Heart left ventricle (tissue), 16 donors: ENCODE data around the gene LRRN3. TPM values are rescaled to one million over a fixed set of nuclear protein-coding genes. Genes with fewer than 3 reads are reported as not detected.

Experiments used
- ATAC-seq, 4 donors: fragments of 200-7000 bp; cut with Tn5 transposase; one replicate each; pipeline ENCODE4 v1.9.1; 2020 to 2022; ENCODE audit warnings: moderate library complexity in 4 of 4, mild to moderate bottlenecking in 3 of 4, moderate number of reproducible peaks in 1 of 4
- DNase-seq, 5 donors: peaks; one replicate each; pipeline ENCODE4 v3.0.0-alpha.2; 2020
- H3K27ac ChIP-seq, 12 donors: fragments of 200-600 bp; sonication (generic) in 4 of 12; one replicate each; pipeline versions ENCODE4 v1.5.0 to v1.8.0; 2016 to 2022; ENCODE audit warnings: mild to moderate bottlenecking in 2 of 12
- H3K27me3 ChIP-seq, 9 donors: fragments of 200-600 bp; sonication (generic) in 2 of 9; one replicate each; pipeline versions ENCODE4 v1.5.1 to v1.8.0; 2016 to 2022; ENCODE audit warnings: mild to moderate bottlenecking in 3 of 9
- H3K36me3 ChIP-seq, 9 donors: fragments of 200-600 bp; sonication (generic) in 2 of 9; one replicate each; pipeline versions ENCODE4 v1.5.0 to v1.8.0; 2018 to 2022; ENCODE audit warnings: mild to moderate bottlenecking in 2 of 9
- H3K4me1 ChIP-seq, 12 donors: fragments of 200-600 bp; sonication (generic) in 4 of 12; one replicate each; pipeline versions ENCODE4 v1.5.0 to v1.8.0; 2016 to 2022; ENCODE audit warnings: mild to moderate bottlenecking in 3 of 12
- H3K4me3 ChIP-seq, 12 donors: fragments of 200-600 bp; sonication (generic) in 4 of 12; one replicate each; pipeline versions ENCODE4 v1.5.0 to v1.8.0; 2017 to 2022; ENCODE audit warnings: mild to moderate bottlenecking in 9 of 12, moderate library complexity in 4 of 12
- H3K9me3 ChIP-seq, 12 donors: fragments of 200-600 bp; sonication (generic) in 4 of 12; one replicate each; pipeline versions ENCODE4 v1.5.0 to v1.8.0; 2016 to 2022; ENCODE audit warnings: mild to moderate bottlenecking in 1 of 12
- CTCF ChIP-seq, 12 donors: fragments of 200-600 bp; sonication (generic) in 4 of 12; IDR thresholded peaks; one replicate each; pipeline versions ENCODE4 v1.5.0 to v1.8.0; 2018 to 2022; ENCODE audit warnings: antibody characterized with exemption in 12 of 12, mild to moderate bottlenecking in 5 of 12
- POLR2A ChIP-seq, 2 donors: fragments of 450-650 bp; IDR thresholded peaks; one replicate each; pipeline ENCODE4 v1.6.1; 2017; ENCODE audit warnings: antibody characterized with exemption in 2 of 2, mild to moderate bottlenecking in 2 of 2, moderate library complexity in 2 of 2
- WGBS, 4 donors: extraction: QIAGEN DNeasy Blood & Tissue Kit in 2 of 4; methylation state at CpG; one replicate each; pipeline versions ENCODE4 v1.1.5 to v1.1.7; 2013 to 2018; 5-methylcytosine and 5-hydroxymethylcytosine counted together
- intact Hi-C, 10 donors: fragments of 100-400 bp; cut with DNase I; formaldehyde crosslinking; loops; one replicate each; pipeline versions ENCODE4 v1.11.1 to v1.14.2; 2022
- long read RNA-seq, 3 donors: library from polyadenylated mRNA; unstranded; transcript quantifications; one replicate each; pipeline ENCODE4 v2.0.0, GENCODE V29; 2020 to 2021
- polyA plus RNA-seq, 2 donors: library from polyadenylated mRNA; stranded (reverse); fragments of 200-250 nt; gene quantifications; one replicate each; pipeline ENCODE4 v1.2.3, GENCODE V29; 2013
- total RNA-seq, 9 donors: library from RNA; depleted of rRNA in 2 of 9; stranded (reverse); fragments of >200 nt in 2 of 9; fragmentation: NEBNext Ultra II Directional in 3 of 9; extraction: Animal tissue kit (Norgen Biotek cat#: 25700) in 3 of 9; gene quantifications; one replicate each; pipeline versions ENCODE4 v1.1.0 to v1.2.4, GENCODE V29; 2016 to 2023
- donor health status: ischemic (EF 13 %, LVEDD 7.1; RV severe dilation, severe dysfunction).
- donor health status: healthy with polysubstance abuse.
- donor health status: DM: no; HTN: yes; CAD: no.
- donor health status: DM: no; HTN: no; CAD: no.
- donor health status: ischemic (EF 25% LVEDD 6.9; RV normal size, moderate dysfunction).
- donor health status: ischemic (EF 25% LVEDD 5.7; RV mildly dilated, moderate dysfunction).
- donor health status: healthy.
- donor health status: DM: yes; HTN: yes; CAD: no.
- donor health status: ischemic (EF 35%, LVEDD 5.7; RV mildly dilated, moderate dysfunction).
- donor health status: nonischemic (EF 11% LVEDD 7.7; RV severe dilation, severe dysfunction).
- donor health status: DM: yes; HTN: yes; CAD: no.
- donor health status: PGD.
- donor health status: ischemic (EF 29% LVEDD 5.4; RV normal size, mild dysfunction).
- donor health status: nonischemic (EF 23%, LVEDD 6.1; RV moderate dilation, normal function).

Gene LRRN3
- total RNA-seq: 10 to 100 TPM in 1 of 9 donors, 1 to 10 TPM in 6, under 1 TPM in 2; 0.52 to 11.0 (median 2.3) TPM
- polyA plus RNA-seq: 1 to 10 TPM in 1 of 2 donors, under 1 TPM in 1; 0.89 to 2.4 TPM
- long read RNA-seq, donor 1, transcript LRRN3-201 (3 exons, 3,099 nt): major isoform, 5 of 9 reads
- long read RNA-seq, donor 1, partial matches to known transcripts: 1 of 9 reads
- long read RNA-seq, donor 1, other reads (novel, unspliced or antisense): 1 of 9 reads
- long read RNA-seq, donor 2, transcript LRRN3-203 (2 exons, 3,513 nt): minor isoform, 6 of 21 reads
- long read RNA-seq, donor 2, transcript LRRN3-201 (3 exons, 3,099 nt): major isoform, 11 of 21 reads
- long read RNA-seq, donor 2, partial matches to known transcripts: 1 of 21 reads
- long read RNA-seq, donor 2, other reads (novel, unspliced or antisense): 1 of 21 reads
- long read RNA-seq, donor 3, partial matches to known transcripts: 0 of 6 reads
- long read RNA-seq, donor 3, other reads (novel, unspliced or antisense): 0 of 6 reads

- peak within 1 kb of the TSS; percentile 30 to 63 (median 50) for H3K4me3 ChIP-seq
- TF ChIP-seq POLR2A (IDR thresholded peaks at IDR 0.05): peak in 1 of 2 donors; percentile 26
- no peak for TF ChIP-seq CTCF (IDR thresholded peaks at IDR 0.05)
- H3K36me3 ChIP-seq: no peaks in the 10 kb centered on the region
- H3K9me3 ChIP-seq: no peaks in the 10 kb centered on the region
- no peaks in the 10 kb centered on the region for H3K27me3 ChIP-seq
- peak within 1 kb of the TSS in 1 of 12 donors; percentile 3 for H3K27ac ChIP-seq
- WGBS, 4 donors: 9 to 15% (median 11%) methylated on average over 6 of the region's 6 CpGs
- ATAC-seq: peak; percentile 96 to 99 (median 97)
- intact Hi-C loops: loop anchor here in 9 of 10 donors (2.0 to 10.0 kb wide), 8 partner anchors 394 to 646 kb away; no protein-coding TSS in a partner anchor
- DNase-seq: peak; percentile 25 to 64 (median 53)
- H3K4me1 ChIP-seq: peaks cover 0 to 27% (median 8%) of the 10 kb centered on the region in 12 donors
Measured at GRCh38 chr7:111090846-111091245, at the start of gene LRRN3. LRRN3 (plus strand) TSS chr7:111091127; CDS start chr7:111122773, 31,646 bp downstream.

GRCh38 chr7:111041577-111041976 lies 49.4 kb upstream of the LRRN3 start:
- no peaks in the 10 kb centered on the region for H3K27me3 ChIP-seq
- H3K36me3 ChIP-seq: no peaks in the 10 kb centered on the region
- intact Hi-C loops: no loop called here
- no peak overlapping the region for H3K4me3 ChIP-seq
- no peak overlapping the region for H3K27ac ChIP-seq
- 77 to 88% (median 79%) methylated on average over 2 of the region's 2 CpGs for WGBS, 4 donors
- ATAC-seq (no peak), DNase-seq (no peak)
- no peaks in the 10 kb centered on the region for H3K9me3 ChIP-seq
- H3K4me1 ChIP-seq: peaks cover 0 to 4% (median 0%) of the 10 kb centered on the region in 12 donors
- TF ChIP-seq CTCF (IDR thresholded peaks at IDR 0.05): no peak
- TF ChIP-seq POLR2A (IDR thresholded peaks at IDR 0.05): no peak

- WGBS, 4 donors: 94 to 97% (median 96%) methylated on average over 2 of the region's 2 CpGs
Measured at GRCh38 chr7:111042842-111043241, 48.1 kb upstream of the LRRN3 start.

More at GRCh38 chr7:111042842-111043241, 48.1 kb upstream of the LRRN3 start:
- Histone ChIP-seq H3K4me3 (no peak overlapping the region), H3K27me3 (no peaks in the 10 kb centered on the region), H3K36me3 (no peaks in the 10 kb centered on the region), H3K27ac (no peak overlapping the region), H3K9me3 (no peaks in the 10 kb centered on the region), H3K4me1 (peaks cover 0 to 4% (median 0%) of the 10 kb centered on the region in 12 donors)
- TF ChIP-seq CTCF (IDR thresholded peaks at IDR 0.05): no peak
- TF ChIP-seq POLR2A (IDR thresholded peaks at IDR 0.05): no peak
- intact Hi-C loops: no loop called here
- no peak for DNase-seq
- ATAC-seq: no peak
